Stimulated activated effector memory CD8-positive, alpha-beta T cell treated with anti-CD3 and anti-CD28 coated beads, Interleukin-12 subunit alpha, Interleukin-12 subunit beta, amount 100 ng/mL, for 72 hours (primary cell): ENCODE measurements around the gene MICA.
"Not testable (repeated sequence)": the region's sequence is repeated elsewhere in the genome, so short reads cannot be mapped to it uniquely, and the experiment has no call there.

ENCODE experiments used
- ATAC-seq: fragments of 150-1000 bp; cut with Tn5 transposase; 2 replicates; pipeline ENCODE4 v1.10.0; 2021
- DNase-seq, 2 donors: peaks; one replicate each; pipeline ENCODE4 v3.0.0; 2021 to 2022; ENCODE audit warnings: low spot score in 2 of 2
- H3K27ac Mint-ChIP-seq: one replicate; pipeline ENCODE4 v1.8.0; 2022; ENCODE audit warnings: mild to moderate bottlenecking, mixed read lengths
- H3K36me3 Mint-ChIP-seq: one replicate; pipeline ENCODE4 v1.8.0; 2022; ENCODE audit warnings: mild to moderate bottlenecking, mixed read lengths
- H3K4me1 Mint-ChIP-seq: one replicate; pipeline ENCODE4 v1.8.0; 2022; ENCODE audit warnings: mixed read lengths
- H3K4me3 Mint-ChIP-seq: one replicate; pipeline ENCODE4 v1.8.0; 2022; ENCODE audit warnings: mild to moderate bottlenecking, mixed read lengths
- H3K9me3 Mint-ChIP-seq: one replicate; pipeline ENCODE4 v1.8.0; 2022; ENCODE audit warnings: mixed read lengths

MICA gene

DNA sequence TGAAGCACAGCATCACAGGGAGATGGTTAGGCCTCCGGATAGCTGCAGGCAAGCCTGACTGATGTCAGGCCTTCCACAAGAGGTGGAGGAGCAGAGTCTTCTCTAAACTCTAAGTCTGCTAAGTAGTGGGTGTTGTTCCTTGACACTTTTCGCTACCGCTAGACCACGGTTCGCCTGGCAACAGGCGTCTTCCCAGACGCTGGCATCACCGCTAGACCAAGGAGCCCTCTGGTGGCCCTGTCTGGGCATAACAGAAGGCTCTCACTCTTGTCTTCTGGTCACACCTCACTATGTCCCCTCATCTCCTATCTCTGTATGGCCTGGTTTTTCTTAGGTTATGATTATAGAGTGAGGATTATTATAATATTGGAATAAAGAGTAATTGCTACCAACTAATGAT, 29.3 kb upstream of the MICA start:
- ATAC-seq, H3K27ac Mint-ChIP-seq: not testable (repeated sequence)

GRCh38 chr6:31375699-31376098, 27.7 kb upstream of the MICA start:
- Mint-ChIP-seq H3K9me3 (peaks cover 5% of the 10 kb centered on the region), H3K4me1 (peaks cover 12% of the 10 kb centered on the region), H3K4me3 (no peak overlapping the region), H3K27ac (no peak overlapping the region), H3K36me3 (no peaks in the 10 kb centered on the region)
- no peak for ATAC-seq
- DNase-seq, result no peak

More for the DNA sequence above, 29.3 kb upstream of the MICA start:
- not testable (repeated sequence) for H3K36me3 Mint-ChIP-seq, H3K9me3 Mint-ChIP-seq, H3K4me3 Mint-ChIP-seq
- H3K4me1 Mint-ChIP-seq, result peaks cover 12% of the 10 kb centered on the region
- peak in 1 of 2 donors; percentile 69 for DNase-seq

DNA sequence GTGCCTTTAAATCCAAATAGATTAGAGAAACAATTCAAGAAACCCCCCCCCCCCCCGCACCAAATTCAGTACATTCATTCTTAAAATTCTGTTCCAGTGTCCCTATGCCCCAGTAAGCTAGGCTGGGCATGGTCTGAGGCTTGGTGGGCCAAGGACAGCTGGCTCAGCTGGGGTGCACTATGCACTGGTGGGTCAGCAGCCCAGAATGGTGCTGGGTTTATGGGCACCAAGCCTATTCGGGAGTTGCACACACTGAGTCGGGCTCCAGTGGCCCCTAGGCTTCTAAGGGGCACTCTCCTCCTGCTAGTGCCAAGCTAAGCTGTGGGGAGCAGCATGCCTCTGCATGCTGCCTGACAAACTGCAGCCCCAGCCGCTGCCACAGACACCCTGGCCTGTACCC, 26.4 kb upstream of the MICA start:
- H3K4me3 Mint-ChIP-seq, result no peak overlapping the region
- peaks cover 3% of the 10 kb centered on the region for H3K9me3 Mint-ChIP-seq
- H3K27ac Mint-ChIP-seq, result no peak overlapping the region
- no peaks in the 10 kb centered on the region for H3K36me3 Mint-ChIP-seq
- DNase-seq (no peak), ATAC-seq (no peak)
- H3K4me1 Mint-ChIP-seq, result peaks cover 8% of the 10 kb centered on the region

DNA sequence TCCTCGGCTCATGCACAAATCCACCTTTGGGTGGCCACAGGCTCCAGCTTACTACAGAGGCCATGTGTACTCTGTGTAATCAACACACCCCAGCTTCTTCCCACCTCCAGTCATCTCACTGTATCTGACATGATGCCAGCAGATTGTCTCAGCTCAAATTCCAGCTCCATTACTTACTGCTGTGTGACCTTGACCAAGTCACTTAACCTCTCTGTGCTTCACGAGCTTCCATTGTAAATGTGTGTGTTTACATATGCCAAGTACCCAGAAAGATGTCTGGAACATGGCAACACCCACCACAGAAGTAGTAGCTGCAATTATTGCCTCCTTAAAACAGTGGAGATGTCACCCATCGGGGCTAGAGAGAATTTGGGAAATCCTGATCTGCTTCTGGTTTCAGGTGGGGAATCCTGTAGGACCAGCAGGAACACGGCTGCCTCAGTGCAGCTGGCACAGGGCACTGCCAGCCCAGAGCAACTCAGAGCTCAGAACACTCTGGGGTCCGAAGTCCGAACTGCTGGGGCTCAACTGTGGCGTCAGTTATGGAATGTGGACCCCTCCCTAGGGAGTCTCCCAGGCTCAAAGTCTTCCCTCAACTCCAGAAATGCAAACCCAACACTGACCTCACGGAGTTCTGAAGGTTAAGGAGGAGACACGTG, 25.2 kb upstream of the MICA start:
- DNase-seq (no peak), ATAC-seq (no peak)
- H3K4me3 Mint-ChIP-seq, result no peak overlapping the region
- H3K4me1 Mint-ChIP-seq, result peaks cover 6% of the 10 kb centered on the region
- no peaks in the 10 kb centered on the region for H3K36me3 Mint-ChIP-seq
- H3K9me3 Mint-ChIP-seq, result no peaks in the 10 kb centered on the region
- H3K27ac Mint-ChIP-seq, result no peak overlapping the region

GRCh38 chr6:31378721-31379103, 24.7 kb upstream of the MICA start:
- ATAC-seq (no peak), DNase-seq (no peak)
- H3K9me3 Mint-ChIP-seq, result no peaks in the 10 kb centered on the region
- H3K4me3 Mint-ChIP-seq, result no peak overlapping the region
- no peak overlapping the region for H3K27ac Mint-ChIP-seq
- H3K36me3 Mint-ChIP-seq, result no peaks in the 10 kb centered on the region
- H3K4me1 Mint-ChIP-seq, result peaks cover 4% of the 10 kb centered on the region

DNA sequence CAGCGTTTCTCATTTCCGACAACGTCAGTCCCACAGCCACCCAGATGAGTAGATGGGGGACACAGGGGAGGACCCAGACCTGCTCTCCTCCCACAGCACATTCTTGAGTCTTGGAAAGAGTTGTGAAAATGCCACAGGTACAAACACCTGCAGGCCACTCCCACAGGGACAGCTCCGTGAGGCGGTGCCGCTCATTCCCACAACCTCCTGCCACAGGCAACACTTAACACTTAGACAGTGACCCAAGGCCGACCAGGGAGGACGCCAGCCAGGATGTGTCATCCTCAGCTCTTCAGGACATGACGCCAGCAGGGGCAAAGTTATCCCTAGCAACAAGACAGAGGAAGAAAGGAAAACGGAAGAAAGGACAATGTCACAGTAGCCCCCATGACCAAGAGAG, 23.5 kb upstream of the MICA start:
- Mint-ChIP-seq H3K27ac (no peak overlapping the region), H3K36me3 (no peaks in the 10 kb centered on the region), H3K4me1 (no peaks in the 10 kb centered on the region), H3K4me3 (no peak overlapping the region), H3K9me3 (no peaks in the 10 kb centered on the region)
- no peak for ATAC-seq
- DNase-seq, result no peak

DNA sequence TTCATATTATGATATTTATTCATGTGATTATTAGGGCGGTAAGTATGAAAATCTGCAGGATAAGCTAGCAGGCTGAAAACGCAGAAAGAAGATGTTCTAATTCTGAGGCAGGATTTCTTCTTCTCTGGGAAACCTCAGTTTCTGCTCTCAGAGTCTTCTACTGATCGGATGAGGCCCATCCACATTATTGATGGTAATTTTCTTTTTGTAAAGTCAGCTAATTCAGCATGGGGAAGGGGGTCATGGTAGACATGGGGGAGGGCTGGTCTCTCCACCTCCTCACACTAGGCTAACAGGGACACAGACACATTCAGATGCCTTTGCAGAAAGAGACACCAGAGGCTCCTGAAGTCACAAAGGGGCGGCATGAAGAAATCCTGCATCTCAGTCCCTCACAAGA, 21.7 kb upstream of the MICA start:
- H3K4me3 Mint-ChIP-seq, result no peak overlapping the region
- DNase-seq, result no peak
- no peaks in the 10 kb centered on the region for H3K9me3 Mint-ChIP-seq
- no peaks in the 10 kb centered on the region for H3K36me3 Mint-ChIP-seq
- no peak for ATAC-seq
- H3K27ac Mint-ChIP-seq, result no peak overlapping the region
- H3K4me1 Mint-ChIP-seq, result no peaks in the 10 kb centered on the region

- no peak overlapping the region for H3K4me3 Mint-ChIP-seq
Observed at GRCh38 chr6:31383149-31383548, 20.2 kb upstream of the MICA start.

GRCh38 chr6:31385041-31385440, 18.4 kb upstream of the MICA start:
- peaks cover 5% of the 10 kb centered on the region for H3K4me1 Mint-ChIP-seq
- H3K36me3 Mint-ChIP-seq, result no peaks in the 10 kb centered on the region
- H3K4me3 Mint-ChIP-seq, result no peak overlapping the region
- ATAC-seq (no peak), DNase-seq (no peak)
- H3K9me3 Mint-ChIP-seq, result no peaks in the 10 kb centered on the region
- H3K27ac Mint-ChIP-seq, result no peak overlapping the region

More at GRCh38 chr6:31383149-31383548, 20.2 kb upstream of the MICA start:
- no peaks in the 10 kb centered on the region for H3K4me1 Mint-ChIP-seq
- DNase-seq (no peak), ATAC-seq (peak; percentile 97)
- H3K36me3 Mint-ChIP-seq, result no peaks in the 10 kb centered on the region
- H3K9me3 Mint-ChIP-seq, result no peaks in the 10 kb centered on the region
- no peak overlapping the region for H3K27ac Mint-ChIP-seq

DNA sequence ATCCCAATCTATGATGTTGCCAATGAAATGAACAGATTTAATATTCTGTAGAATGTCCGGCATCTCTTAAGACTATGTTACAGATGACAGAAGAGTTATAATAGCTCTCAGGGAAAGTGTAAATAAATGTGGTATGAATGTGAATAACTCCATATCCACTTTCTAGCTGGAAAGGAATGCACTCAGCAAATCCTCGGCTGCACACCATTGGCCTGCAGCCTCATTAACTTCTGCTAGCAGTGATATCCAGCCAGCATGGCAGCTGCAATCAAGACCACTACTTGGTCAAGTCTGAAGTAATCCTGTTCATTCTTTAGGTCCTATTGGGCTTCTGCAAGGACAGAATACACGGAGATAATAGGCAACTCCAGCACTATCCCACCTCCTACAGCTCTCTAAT, 17.3 kb upstream of the MICA start:
- H3K4me3 Mint-ChIP-seq, result no peak overlapping the region
- no peak for ATAC-seq
- H3K36me3 Mint-ChIP-seq, result no peaks in the 10 kb centered on the region
- H3K27ac Mint-ChIP-seq, result no peak overlapping the region
- H3K9me3 Mint-ChIP-seq, result no peaks in the 10 kb centered on the region
- peaks cover 5% of the 10 kb centered on the region for H3K4me1 Mint-ChIP-seq
- DNase-seq, result no peak

DNA sequence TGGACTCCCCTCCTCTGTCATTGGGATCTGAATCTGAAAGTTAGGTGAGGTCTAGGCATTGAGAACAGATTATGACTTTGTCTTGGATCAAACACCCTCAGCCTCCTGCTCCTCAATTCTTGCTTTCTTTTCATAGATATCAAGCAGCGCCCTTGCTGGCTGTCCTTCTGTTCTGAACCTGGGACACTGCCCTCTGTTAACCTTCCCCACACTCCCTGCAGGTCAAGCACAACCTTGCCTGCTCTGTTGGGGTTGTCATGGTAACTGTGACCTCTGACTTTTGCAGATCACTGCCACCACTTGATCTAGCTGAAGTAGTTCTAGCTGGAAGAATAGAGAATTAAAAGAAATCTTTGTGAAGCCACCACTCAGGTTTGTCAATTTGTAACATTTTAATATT, 16.4 kb upstream of the MICA start:
- no peak overlapping the region for H3K4me3 Mint-ChIP-seq
- no peak overlapping the region for H3K27ac Mint-ChIP-seq
- no peaks in the 10 kb centered on the region for H3K36me3 Mint-ChIP-seq
- no peak for ATAC-seq
- peak in 1 of 2 donors; percentile 40 for DNase-seq
- no peaks in the 10 kb centered on the region for H3K9me3 Mint-ChIP-seq
- H3K4me1 Mint-ChIP-seq, result peaks cover 5% of the 10 kb centered on the region

DNA sequence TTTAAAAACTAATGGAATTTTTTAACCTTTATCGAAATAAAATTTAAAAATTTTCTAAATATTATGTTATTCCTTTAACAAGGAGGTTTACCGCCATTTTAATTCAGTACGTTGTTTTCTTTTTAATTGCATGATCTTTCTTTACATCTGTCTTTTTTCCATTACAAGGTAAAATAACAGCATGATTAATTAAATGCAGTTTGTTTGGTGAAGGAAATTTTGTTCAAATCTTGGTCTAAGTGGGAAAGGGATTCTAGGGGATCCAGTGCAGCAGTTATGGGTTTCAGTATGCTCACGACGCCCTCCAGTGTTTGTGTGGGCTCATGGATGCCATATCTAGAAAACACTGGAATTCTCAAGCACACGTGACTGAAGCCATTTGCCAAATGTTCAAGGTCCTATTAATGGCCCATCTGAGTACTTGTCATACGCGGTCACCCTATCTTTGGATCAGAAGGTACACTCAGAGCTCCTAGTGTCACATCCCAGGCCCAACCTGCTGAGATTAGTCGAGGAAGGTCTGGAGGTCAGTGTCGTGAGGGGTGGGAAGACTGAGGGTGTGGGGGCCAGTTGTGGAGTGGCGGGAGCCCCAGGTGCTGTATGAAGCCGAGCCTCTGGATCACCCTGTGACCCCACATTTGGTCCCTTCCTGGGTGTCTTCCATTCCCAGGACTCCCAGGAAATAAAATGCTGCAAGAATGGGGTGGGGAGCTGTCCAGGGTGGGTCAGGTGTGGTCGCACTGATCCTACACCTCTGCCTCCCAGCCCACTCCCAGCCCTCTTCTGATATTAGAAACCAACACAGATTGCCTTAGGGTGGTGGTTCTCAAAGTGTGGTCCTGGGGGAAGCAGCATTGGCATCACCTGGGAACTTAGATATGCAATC, 14.2 kb upstream of the MICA start:
- DNase-seq, H3K27ac Mint-ChIP-seq, H3K36me3 Mint-ChIP-seq, H3K4me3 Mint-ChIP-seq, H3K9me3 Mint-ChIP-seq: not testable (repeated sequence)
- peak; percentile 11 for ATAC-seq
- H3K4me1 Mint-ChIP-seq, result peaks cover 12% of the 10 kb centered on the region

DNA sequence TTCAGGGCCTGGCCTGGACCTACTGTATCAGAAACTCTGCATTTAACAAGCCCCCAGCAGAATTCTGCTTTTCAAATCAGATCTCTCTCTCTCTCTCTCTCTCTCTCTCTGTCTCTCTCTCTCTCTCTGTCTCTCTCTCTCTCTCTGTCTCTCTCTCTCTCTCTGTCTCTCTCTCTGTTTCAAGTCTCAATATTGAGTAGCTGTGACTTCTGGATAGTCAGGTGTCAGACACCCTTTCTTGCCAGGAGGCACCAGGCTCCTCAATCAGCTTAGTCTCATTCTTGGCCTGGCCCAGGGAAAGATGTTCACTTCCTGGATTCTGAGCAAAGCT, 13.6 kb upstream of the MICA start:
- not testable (repeated sequence) for H3K4me3 Mint-ChIP-seq, H3K27ac Mint-ChIP-seq, H3K9me3 Mint-ChIP-seq, H3K36me3 Mint-ChIP-seq, DNase-seq, ATAC-seq
- peaks cover 12% of the 10 kb centered on the region for H3K4me1 Mint-ChIP-seq

DNA sequence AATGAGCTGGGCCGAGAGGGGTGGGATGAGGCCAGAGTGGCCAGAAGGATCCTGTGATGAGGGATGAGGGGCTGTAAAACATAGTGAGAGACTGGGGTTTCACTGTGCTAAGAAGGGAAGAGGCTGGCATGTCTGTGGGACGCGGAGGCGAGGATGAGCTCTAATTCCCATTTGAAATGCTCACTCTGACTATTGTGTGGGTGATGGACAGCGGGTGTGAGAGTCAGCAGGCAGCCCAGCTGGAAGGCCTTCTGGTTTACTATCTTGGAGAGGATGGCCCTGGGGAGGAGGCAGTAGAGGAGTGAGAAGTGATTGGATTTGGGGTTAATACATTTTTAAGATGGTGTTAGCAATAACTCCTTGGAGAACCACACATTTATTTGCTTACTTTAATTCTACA, 9.5 kb upstream of the MICA start:
- no peaks in the 10 kb centered on the region for H3K36me3 Mint-ChIP-seq
- DNase-seq, result no peak

GRCh38 chr6:31394381-31394780, 9.0 kb upstream of the MICA start:
- Mint-ChIP-seq H3K36me3 (peaks cover 2% of the 10 kb centered on the region), H3K4me3 (no peak overlapping the region), H3K9me3 (no peaks in the 10 kb centered on the region), H3K27ac (no peak overlapping the region), H3K4me1 (peaks cover 33% of the 10 kb centered on the region)
- no peak for ATAC-seq
- DNase-seq, result no peak

More for the DNA sequence above, 9.5 kb upstream of the MICA start:
- Mint-ChIP-seq H3K27ac (peak overlapping the region; percentile 18), H3K4me3 (no peak overlapping the region), H3K4me1 (peaks cover 31% of the 10 kb centered on the region), H3K9me3 (no peaks in the 10 kb centered on the region)
- ATAC-seq, result no peak

- Mint-ChIP-seq H3K9me3 (no peaks in the 10 kb centered on the region), H3K4me1 (peaks cover 38% of the 10 kb centered on the region), H3K4me3 (no peak overlapping the region), H3K27ac (no peak overlapping the region), H3K36me3 (peaks cover 16% of the 10 kb centered on the region)
- DNase-seq (no peak), ATAC-seq (no peak)
Observed at GRCh38 chr6:31395832-31396231, 7.6 kb upstream of the MICA start.
